HCT116 (cell line): Measurements from ENCODE around the gene APP.

Experiments used
- CEBPB ChIP-seq: IDR thresholded peaks from 2 replicates; pipeline ENCODE4 v1.6.1; 2012; ENCODE audit warnings: low read depth
- ELF1 ChIP-seq: IDR thresholded peaks from 2 replicates; pipeline ENCODE4 v1.6.1; 2012; ENCODE audit warnings: low read depth, borderline replicate concordance
- EZH2 ChIP-seq: fragments of 200-600 bp; sonication (generic); IDR thresholded peaks from 2 replicates; pipeline ENCODE4 v1.6.1; 2017; ENCODE audit warnings: antibody characterized with exemption, mixed run types
- POLR2A ChIP-seq: IDR thresholded peaks from 2 replicates; pipeline ENCODE4 v1.7.0; 2011; ENCODE audit warnings: borderline replicate concordance; ENCODE audit not compliant: insufficient read depth, insufficient read length; ENCODE audit errors: extremely low read depth
- REST ChIP-seq: IDR thresholded peaks from 2 replicates; pipeline ENCODE4 v1.6.1; 2012; ENCODE audit warnings: low read depth
- TF ChIP-seq, protein P1 (sequence below), 3 experiments: fragments of 200-600 bp in 1 of 3; sonication (generic) in 1 of 3; IDR thresholded peaks in 2 of 3; conservative IDR thresholded peaks in 1 of 3; 2 replicates each; pipeline ENCODE4 v1.5.1; 2012 to 2017; ENCODE audit warnings: low read depth in 2 of 3, low read length in 2 of 3, antibody characterized with exemption in 1 of 3, borderline replicate concordance in 1 of 3, control low read depth in 1 of 3, mild to moderate bottlenecking in 1 of 3, mixed read lengths in 1 of 3, mixed run types in 1 of 3, moderate library complexity in 1 of 3; ENCODE audit not compliant: insufficient read depth in 1 of 3

- TF ChIP-seq CEBPB (no peak), ELF1 (no peak), REST (no peak), POLR2A (no peak), EZH2 (no peak)
- TF ChIP-seq, protein P1, sequence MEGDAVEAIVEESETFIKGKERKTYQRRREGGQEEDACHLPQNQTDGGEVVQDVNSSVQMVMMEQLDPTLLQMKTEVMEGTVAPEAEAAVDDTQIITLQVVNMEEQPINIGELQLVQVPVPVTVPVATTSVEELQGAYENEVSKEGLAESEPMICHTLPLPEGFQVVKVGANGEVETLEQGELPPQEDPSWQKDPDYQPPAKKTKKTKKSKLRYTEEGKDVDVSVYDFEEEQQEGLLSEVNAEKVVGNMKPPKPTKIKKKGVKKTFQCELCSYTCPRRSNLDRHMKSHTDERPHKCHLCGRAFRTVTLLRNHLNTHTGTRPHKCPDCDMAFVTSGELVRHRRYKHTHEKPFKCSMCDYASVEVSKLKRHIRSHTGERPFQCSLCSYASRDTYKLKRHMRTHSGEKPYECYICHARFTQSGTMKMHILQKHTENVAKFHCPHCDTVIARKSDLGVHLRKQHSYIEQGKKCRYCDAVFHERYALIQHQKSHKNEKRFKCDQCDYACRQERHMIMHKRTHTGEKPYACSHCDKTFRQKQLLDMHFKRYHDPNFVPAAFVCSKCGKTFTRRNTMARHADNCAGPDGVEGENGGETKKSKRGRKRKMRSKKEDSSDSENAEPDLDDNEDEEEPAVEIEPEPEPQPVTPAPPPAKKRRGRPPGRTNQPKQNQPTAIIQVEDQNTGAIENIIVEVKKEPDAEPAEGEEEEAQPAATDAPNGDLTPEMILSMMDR (IDR thresholded peaks at IDR 0.05 in 2 of 3, conservative IDR thresholded peaks at IDR 0.05 in 1 of 3; ENCODE audit: borderline replicate concordance in 1 of 3, insufficient read depth in 1 of 3, low read depth in 2 of 3, low read length in 2 of 3), result no peak
These were observed 101.8 kb downstream of the APP start for GRCh38 chr21:26068776-26069175.
